Measurements from ENCODE around the gene OR2K2. TPM values are rescaled to one million over a fixed set of nuclear protein-coding genes. Genes with fewer than 3 reads are reported as not detected.
"Not testable (repeated sequence)": the region's sequence is repeated elsewhere in the genome, so short reads cannot be mapped to it uniquely, and the experiment has no call there.

OR2K2 gene
- total RNA-seq, 2 donors from 2014 or later = not detected

DNA sequence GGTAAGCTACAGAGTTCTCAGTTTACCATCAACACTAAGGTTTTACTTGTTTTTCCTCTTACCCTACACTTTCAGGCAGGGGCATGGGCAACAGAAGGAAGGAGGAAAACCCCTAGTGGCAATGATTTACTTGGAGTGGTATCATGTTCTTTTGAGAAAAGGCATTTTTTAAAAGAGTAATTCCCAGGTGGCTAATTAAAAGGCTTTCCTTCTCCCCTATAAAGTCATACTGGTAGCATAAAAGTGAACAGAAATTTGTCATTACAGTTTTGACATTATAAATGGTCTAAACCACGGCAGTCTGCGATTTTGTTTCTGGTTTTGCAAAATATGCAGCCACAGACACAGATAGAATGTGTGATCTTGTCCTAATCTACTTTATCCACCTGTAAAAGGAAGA, 30.9 kb upstream of the OR2K2 start:
- Histone ChIP-seq H3K36me3 (peaks cover 41% of the 10 kb centered on the region), H3K27ac (no peak overlapping the region), H3K4me3 (no peak overlapping the region), H3K4me1 (peaks cover 0 to 7% of the 10 kb centered on the region in 2 donors), H3K9me3 (no peaks in the 10 kb centered on the region), H3K27me3 (no peaks in the 10 kb centered on the region)
- no peak for DNase-seq (ENCODE audit: low spot score)
- TF ChIP-seq, protein P1, sequence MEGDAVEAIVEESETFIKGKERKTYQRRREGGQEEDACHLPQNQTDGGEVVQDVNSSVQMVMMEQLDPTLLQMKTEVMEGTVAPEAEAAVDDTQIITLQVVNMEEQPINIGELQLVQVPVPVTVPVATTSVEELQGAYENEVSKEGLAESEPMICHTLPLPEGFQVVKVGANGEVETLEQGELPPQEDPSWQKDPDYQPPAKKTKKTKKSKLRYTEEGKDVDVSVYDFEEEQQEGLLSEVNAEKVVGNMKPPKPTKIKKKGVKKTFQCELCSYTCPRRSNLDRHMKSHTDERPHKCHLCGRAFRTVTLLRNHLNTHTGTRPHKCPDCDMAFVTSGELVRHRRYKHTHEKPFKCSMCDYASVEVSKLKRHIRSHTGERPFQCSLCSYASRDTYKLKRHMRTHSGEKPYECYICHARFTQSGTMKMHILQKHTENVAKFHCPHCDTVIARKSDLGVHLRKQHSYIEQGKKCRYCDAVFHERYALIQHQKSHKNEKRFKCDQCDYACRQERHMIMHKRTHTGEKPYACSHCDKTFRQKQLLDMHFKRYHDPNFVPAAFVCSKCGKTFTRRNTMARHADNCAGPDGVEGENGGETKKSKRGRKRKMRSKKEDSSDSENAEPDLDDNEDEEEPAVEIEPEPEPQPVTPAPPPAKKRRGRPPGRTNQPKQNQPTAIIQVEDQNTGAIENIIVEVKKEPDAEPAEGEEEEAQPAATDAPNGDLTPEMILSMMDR (IDR thresholded peaks at IDR 0.05) = no peak

DNA sequence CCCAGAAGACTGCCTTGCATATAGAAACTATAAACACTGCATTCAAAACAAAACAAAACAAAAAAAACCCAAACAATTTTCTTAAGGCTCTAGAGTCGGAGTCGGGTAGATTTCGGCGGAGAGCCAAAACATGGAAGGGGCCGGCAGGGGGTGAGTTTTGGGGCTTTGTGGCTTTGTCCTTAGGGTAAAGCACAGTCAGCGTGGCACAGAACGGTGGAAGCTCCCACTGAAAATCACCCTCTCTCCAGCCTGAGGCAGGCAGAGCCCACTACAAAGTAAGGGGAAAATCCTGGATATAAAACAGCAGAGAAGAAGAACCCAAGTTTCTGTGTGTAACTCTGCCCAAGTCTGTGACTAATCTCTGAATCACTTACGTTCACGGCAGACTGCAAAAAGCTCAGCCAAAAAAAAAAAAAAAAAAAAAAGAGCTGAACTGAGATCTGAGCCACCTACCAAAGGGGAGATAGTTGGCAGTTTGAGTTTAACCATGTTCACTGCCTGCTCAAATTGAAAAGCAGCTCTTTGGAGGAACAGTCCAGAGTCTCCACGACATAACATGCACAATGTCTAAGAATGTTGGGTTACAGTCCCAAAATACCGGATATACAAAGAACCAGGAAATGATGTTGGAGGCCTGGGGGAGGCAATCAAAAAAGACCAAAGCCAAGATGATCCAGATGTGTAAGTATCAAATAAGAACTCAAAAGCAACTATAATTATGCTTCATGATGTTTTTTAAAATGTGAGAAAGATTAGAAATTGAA, 26.6 kb upstream of the OR2K2 start:
- Histone ChIP-seq H3K27me3 (no peaks in the 10 kb centered on the region), H3K4me1 (peaks cover 0 to 7% of the 10 kb centered on the region in 2 donors), H3K4me3 (peak overlapping the region in 1 of 2 donors; percentile 7), H3K9me3 (no peaks in the 10 kb centered on the region), H3K27ac (no peak overlapping the region), H3K36me3 (peaks cover 16% of the 10 kb centered on the region)
- DNase-seq (ENCODE audit: low spot score) = no peak
- TF ChIP-seq, protein P1 (IDR thresholded peaks at IDR 0.05) = no peak

DNA sequence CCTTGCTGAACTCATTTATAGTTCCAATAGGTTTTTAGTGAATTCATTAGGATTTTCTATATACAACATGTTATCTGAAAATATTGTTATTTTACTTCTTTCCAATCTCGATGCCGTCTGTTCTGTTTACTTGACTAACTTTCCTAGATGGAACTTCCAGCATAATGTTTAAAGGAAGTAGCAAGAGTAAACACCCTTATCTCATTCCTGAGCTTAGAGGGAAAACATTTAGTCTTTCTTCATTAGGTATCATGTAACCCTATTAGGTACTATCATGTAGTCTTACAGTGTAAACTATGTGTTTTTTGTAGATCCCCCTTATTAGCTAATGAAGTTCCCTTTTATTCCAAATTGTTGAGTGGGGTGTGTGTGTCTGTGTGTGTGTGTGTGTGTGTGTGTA, 22.5 kb upstream of the OR2K2 start:
- DNase-seq (ENCODE audit: low spot score) = no peak
- Histone ChIP-seq H3K27me3 (no peaks in the 10 kb centered on the region), H3K27ac (no peak overlapping the region), H3K36me3 (no peaks in the 10 kb centered on the region), H3K9me3 (no peaks in the 10 kb centered on the region), H3K4me1 (peaks cover 0 to 7% of the 10 kb centered on the region in 2 donors), H3K4me3 (no peak overlapping the region)
- TF ChIP-seq, protein P1 (IDR thresholded peaks at IDR 0.05) = no peak

DNA sequence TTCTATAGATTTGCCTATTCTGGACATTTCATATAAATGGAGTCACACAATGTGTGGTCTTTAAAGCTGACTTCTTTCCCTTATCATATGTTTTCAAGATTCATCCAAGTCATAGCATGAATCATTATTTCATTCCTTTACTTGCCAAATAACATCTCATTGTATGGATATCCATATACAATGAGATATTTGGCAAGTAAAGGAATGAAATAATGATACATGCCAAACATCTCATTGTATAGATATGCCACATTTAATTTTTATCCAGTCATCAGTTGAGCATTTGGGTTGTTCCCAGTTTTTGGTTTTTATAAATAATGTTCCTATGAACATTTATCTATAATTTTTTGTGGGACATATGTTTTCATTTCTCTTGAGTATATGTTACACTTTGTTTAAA, 20.5 kb upstream of the OR2K2 start:
- H3K4me3 ChIP-seq = no peak overlapping the region
- no peaks in the 10 kb centered on the region for H3K4me1 ChIP-seq
- DNase-seq (ENCODE audit: low spot score) = no peak
- no peak overlapping the region for H3K27ac ChIP-seq
- TF ChIP-seq, protein P1 (IDR thresholded peaks at IDR 0.05) = no peak
- H3K27me3 ChIP-seq = no peaks in the 10 kb centered on the region
- H3K36me3 ChIP-seq = no peaks in the 10 kb centered on the region
- no peaks in the 10 kb centered on the region for H3K9me3 ChIP-seq

DNA sequence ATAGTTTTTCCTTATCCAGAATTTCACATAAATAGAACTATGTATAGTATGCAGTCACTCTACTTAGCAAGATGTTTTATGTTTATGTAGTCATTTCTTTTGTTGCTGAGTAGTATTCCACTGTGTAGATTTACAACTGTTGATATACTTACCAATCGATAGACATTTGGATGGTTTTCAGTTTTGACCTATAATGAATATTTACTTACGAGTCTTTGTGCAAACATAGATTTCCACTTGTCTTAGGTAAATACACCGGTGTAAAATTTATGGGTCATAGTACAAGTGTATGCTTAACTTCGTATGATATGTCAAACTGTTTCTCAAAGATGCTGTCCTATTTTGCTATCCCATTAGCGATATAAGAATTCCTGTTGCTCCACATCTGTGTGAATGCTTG, 19.7 kb upstream of the OR2K2 start:
- no peaks in the 10 kb centered on the region for H3K4me1 ChIP-seq
- TF ChIP-seq, protein P1 (IDR thresholded peaks at IDR 0.05) = no peak
- no peaks in the 10 kb centered on the region for H3K27me3 ChIP-seq
- H3K9me3 ChIP-seq = no peaks in the 10 kb centered on the region
- no peaks in the 10 kb centered on the region for H3K36me3 ChIP-seq
- H3K4me3 ChIP-seq = no peak overlapping the region
- no peak for DNase-seq (ENCODE audit: low spot score)
- no peak overlapping the region for H3K27ac ChIP-seq

DNA sequence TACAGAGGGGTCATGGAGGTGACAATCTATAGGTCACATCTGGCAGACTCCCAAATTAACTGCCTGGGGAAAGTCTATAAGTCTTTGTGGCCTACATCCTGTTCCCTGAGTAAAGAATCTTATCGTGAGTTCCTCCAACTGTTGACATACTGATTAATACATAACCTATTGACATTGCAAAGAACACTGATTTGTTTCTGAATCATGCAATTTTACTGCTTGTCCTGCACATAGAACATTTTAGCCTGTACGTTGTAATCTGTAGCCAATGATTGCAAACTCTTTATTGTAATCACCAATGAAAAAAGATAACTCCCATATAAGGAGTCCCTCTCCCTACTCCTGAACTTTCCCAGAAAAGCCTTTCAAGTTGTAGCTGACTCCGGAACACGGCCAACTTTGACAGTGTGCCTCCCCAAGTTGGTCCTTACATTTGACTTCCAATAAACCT, 18.8 kb upstream of the OR2K2 start:
- no peak for DNase-seq (ENCODE audit: low spot score)
- H3K9me3 ChIP-seq = no peaks in the 10 kb centered on the region
- TF ChIP-seq, protein P1 (IDR thresholded peaks at IDR 0.05) = no peak
- no peaks in the 10 kb centered on the region for H3K27me3 ChIP-seq
- H3K36me3 ChIP-seq = no peaks in the 10 kb centered on the region
- no peak overlapping the region for H3K27ac ChIP-seq
- H3K4me3 ChIP-seq = no peak overlapping the region
- no peaks in the 10 kb centered on the region for H3K4me1 ChIP-seq

DNA sequence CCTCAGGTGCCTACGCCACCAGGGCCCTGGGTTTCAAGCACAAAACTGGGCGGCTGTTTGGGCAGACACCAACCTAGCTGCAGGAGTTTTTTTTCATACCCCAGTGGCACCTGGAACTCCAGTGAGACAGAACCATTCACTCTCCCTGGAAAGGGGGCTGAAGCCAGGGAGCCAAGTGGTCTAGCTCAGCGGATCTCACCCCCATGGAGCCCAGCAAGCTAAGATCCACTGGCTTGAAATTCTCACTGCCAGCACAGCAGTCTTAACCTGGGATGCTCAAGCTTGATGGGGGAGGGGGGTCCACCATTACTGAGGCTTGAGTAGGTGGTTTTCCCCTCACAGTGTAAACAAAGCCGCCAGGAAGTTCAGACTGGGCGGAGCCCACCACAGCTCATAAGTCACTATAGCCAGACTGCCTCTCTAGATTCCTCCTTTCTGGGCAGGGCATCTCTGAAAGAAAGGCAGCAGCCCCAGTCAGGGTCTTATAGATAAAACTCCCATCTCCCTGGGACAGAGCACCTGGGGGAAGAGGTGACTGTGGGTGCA, 4.4 kb upstream of the OR2K2 start:
- DNase-seq (ENCODE audit: low spot score); H3K36me3 ChIP-seq; H3K9me3 ChIP-seq: not testable (repeated sequence)

More for the DNA sequence above, 4.4 kb upstream of the OR2K2 start:
- H3K27ac ChIP-seq, H3K4me1 ChIP-seq, H3K4me3 ChIP-seq, H3K27me3 ChIP-seq: not testable (repeated sequence)

Data from right atrium auricular region (tissue), 2 donors.